G401 (cell line): ENCODE data around the gene CXCL17. TPM values are rescaled to one million over a fixed set of nuclear protein-coding genes. Genes with fewer than 3 reads are reported as not detected.

Experiments used
- DNase-seq: peaks from one replicate; pipeline ENCODE4 v3.0.0-alpha.2; 2015; ENCODE audit warnings: low spot score
- in situ Hi-C: cut with HindIII; loops from 2 replicates; pipeline ENCODE4 v1.10.0; 2016; ENCODE audit warnings: low sequenced_read_pairs, mixed read lengths
- total RNA-seq: library from RNA; depleted of rRNA; stranded (reverse); fragments of >200 nt; shearing (Covaris generic); gene quantifications from 2 replicates; pipeline ENCODE4 v1.2.3, GENCODE V29; 2014

CXCL17 gene
- total RNA-seq, 1 experiment from 2014 or later = not detected

DNA sequence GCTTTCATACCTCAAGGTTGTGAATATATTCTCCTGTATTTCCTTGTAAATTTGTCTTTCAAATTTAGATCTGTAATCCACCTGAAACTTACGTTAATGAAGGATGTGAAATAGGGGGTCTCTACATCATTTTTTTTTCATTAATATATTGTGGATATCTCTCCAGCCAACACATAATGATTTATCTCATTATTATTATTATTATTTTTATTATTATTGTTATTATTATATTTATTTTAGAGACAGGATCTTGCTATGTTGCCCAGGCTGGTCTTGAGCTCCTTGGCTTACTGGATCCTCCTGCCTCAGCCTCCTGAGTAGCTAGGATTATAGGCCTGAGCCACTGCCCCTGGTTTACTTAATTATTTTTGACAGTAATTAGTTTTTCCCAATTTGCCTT lies 11.3 kb downstream of the CXCL17 start:
- in situ Hi-C loops = loop anchor here (25.0 kb wide), 1 partner anchor 156 kb away; the partner anchor contains the start of gene CEACAM8
- no peak for DNase-seq

- DNase-seq = no peak
- in situ Hi-C loops = loop anchor here (25.0 kb wide), 1 partner anchor 159 kb away; the partner anchor contains the start of gene CEACAM8
Measured at GRCh38 chr19:42428676-42429075, 14.1 kb downstream of the CXCL17 start.

DNA sequence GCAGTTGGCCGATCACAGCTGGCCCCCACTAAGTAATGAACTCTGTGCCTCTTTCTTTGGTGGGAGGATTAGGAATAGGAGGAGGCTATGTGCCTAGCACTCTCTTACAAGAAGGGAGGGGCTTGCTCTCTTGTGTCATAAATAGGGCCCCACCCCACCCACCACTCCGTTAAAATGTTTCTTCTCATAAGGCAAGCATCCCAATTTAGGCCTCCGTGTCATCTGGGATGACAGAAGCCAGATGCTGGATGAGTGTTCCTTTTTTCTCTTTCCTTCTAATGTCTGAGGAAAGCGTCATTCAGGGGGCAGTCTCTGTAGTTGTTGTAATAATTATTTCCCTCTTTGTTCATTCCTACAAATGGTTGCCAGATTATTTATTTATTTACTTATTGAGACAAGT lies 15.4 kb downstream of the CXCL17 start, which contains the start of gene LIPE:
Gene LIPE (minus strand): TSS at position 76 of the 400 bp plus-strand sequence. CDS start 239 bp downstream, outside the sequence.
- in situ Hi-C loops = loop anchor here (25.0 kb wide), 1 partner anchor 160 kb away; the partner anchor contains the start of gene CEACAM8
- DNase-seq = no peak

GRCh38 chr19:42426643-42427042 lies 16.1 kb downstream of the CXCL17 start:
- no peak for DNase-seq
- in situ Hi-C loops = loop anchor here (25.0 kb wide), 1 partner anchor 161 kb away; the partner anchor contains the start of gene CEACAM8

GRCh38 chr19:42424712-42425131 lies 18.0 kb downstream of the CXCL17 start:
- in situ Hi-C loops = loop anchor here (25.0 kb wide), 1 partner anchor 163 kb away; the partner anchor contains the start of gene CEACAM8
- DNase-seq = no peak

DNA sequence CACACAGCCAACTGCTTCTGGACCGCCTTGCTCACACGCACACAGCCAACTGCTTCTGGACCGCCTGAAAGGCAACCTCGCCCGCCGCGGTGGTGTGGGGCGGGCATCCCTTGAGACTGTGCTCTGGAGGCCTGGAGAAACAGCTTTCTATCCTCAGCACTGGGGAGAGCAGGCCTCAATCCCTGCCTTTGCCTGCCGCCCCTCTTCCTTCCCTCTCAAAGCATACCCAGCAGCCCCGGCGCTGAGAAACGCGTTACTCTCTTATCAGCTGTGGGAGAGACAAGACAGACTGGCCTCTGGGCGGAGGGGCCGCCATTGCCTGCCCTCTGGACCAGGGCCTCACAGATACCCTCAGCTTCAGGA lies 18.4 kb downstream of the CXCL17 start:
- in situ Hi-C loops = no loop called here
- DNase-seq = no peak

DNA sequence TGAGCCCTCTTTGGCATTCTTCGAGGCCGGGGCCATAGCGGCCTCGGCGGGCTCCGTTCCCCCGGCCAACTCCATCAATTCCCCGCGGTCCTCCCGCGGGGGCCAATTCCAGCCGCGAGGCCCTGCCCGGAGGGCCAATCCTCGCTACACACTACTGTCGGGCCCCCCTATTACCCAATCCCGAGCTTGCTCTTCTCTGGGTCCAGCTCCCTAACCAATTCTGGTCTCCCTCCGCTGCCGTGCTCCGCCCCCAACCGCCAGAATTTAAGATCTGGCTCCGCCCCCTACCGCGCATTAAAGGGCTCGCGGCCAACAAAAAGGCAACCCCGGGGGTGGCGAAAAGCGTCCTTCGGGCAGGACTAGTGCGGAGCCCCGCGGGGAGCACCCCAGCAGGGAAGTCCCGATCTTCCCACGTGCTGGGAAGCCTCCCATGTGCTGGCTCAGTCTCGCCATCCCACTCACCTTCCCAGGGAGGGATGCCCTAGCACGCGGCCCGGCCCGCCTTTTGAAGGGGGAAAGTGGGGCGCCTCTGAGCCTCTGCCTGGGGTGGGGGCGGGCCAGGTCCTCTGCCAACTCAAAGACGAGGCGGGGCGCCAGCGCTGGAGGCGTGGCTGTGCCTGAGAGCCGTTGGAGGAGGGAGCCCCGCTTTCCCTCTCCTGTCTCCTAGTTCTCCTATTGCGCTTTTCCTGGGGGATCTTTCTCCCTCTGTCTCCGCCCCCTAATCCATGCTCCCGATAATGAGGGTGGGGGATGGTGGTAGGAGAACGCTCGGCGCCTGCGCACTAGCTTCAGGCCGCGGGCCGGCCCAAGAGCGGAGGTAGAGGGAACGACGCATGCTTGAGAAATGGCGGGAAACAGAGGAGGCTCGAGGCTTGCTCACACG lies 19.0 kb downstream of the CXCL17 start:
- DNase-seq = peak; percentile 96
- in situ Hi-C loops = no loop called here

DNA sequence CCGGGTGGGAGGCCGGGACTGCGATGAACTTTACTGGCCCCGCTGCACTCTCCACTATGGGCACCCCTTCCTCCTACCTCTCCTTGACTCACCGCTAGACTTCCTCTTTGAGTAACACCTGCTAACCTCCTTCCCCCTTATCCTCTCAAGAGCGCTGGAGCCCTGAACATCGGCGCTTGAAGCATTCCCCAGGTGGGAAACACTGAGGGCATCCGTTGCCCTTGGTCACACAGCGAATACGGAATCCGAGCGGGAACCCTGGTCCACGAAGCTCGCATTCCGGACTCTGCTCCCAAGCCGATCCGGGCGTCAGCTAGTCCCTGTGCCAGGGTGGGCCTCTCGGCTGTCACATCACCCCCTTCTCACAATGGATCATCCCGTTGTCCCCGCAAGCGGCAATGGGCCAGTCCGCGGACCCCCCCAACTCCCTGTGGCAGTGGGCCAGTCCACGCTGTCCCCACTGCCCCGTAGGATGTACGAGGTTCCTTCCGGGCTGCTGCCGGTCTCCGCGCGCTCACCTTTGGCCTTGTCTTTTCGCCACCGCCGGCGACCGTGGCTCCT lies 19.8 kb downstream of the CXCL17 start:
- in situ Hi-C loops = no loop called here
- DNase-seq = peak; percentile 65

- DNase-seq = no peak
- in situ Hi-C loops = no loop called here
Measured at GRCh38 chr19:42422092-42422900, 20.4 kb downstream of the CXCL17 start.

GRCh38 chr19:42421591-42422031 lies 21.1 kb downstream of the CXCL17 start:
- DNase-seq = no peak
- in situ Hi-C loops = no loop called here

GRCh38 chr19:42421101-42421500 lies 21.6 kb downstream of the CXCL17 start:
- in situ Hi-C loops = no loop called here

DNA sequence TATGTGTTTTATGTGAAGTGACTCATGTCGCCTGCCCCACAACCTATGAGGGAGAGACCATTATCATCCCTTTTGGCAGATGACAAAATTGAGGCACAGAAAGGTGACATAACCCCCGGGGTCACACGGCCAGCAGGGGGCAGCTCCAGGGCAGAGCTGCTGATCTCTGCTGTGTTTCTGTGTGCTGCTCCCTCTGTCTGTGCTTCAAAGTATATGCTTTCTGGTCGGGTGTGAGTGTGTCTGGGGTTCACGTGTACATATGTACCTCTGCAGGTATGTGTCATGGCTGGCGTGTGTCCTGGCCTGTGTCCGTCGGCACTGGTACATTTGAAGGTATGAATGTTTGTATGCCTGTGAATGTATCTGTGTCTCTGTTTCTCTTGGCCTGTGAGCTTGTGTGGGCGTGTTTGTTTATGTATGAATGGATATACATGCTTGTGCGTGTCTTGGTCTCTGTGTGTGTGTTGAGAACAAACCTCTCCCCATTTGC lies 22.6 kb downstream of the CXCL17 start:
- in situ Hi-C loops = no loop called here
- DNase-seq = no peak

More at GRCh38 chr19:42421101-42421500, 21.6 kb downstream of the CXCL17 start:
- DNase-seq = no peak

DNA sequence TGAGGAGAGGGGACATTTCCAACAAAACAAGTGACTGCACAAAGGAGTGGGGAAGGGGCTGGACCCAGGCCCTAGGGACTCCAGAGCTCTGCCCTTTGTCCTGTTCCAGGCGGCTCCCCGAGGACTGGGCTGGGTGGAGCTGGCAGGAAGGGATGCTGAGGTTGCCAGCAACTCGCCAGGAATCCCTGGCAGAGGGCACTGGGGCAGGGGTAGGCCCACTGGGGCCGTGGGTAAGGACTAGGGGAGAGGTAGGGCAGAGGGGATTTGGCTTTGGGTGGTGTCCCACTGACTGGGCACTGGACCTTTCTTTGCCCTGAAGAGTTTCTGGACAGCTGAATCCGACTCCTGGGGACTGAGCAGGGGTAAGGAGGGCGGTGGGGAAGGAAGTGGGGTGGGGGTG lies 23.4 kb downstream of the CXCL17 start:
- in situ Hi-C loops = no loop called here
- DNase-seq = no peak

DNA sequence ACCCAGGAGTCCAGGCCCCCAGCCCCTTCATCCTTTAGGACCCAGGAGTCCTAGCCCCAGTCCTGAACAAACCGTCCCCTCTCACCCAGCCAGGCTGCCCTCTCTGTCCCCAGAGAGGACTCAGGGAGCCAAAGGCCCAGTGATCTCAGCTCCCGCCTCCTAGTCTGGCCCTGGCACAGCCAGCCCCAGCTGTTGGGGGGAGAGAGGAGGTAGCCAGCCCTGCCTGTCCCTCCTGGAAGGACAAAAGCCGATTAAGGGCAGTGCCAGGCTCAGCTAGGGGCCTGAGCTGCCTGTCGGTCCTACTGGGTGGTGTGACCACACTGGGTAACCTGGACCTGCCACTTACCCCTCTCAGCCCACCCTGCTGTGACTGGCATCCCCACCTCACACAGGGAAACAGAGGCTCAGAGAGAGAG lies 30.1 kb downstream of the CXCL17 start:
- no peak for DNase-seq
- in situ Hi-C loops = no loop called here

DNA sequence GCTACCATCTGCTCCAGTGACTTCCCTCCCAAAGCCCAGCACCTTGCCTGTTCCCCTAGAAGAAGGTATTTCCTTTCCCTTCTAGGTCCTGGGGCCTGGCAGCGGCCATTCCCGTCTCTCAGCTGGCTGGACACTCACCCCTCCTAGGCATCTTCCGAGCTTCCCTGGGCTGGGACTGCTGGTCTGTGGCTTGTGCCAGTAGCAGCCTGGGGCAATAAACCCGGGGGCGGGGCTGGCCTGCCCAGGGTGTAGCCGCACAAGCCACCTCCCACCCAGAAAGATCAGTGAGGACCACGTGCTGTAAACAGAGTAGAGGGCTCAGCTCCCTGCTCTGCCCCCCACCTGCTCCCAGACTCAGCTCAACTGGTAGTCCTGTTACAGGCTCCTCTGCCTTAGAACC lies 30.5 kb downstream of the CXCL17 start:
- no peak for DNase-seq

GRCh38 chr19:42411581-42412178 lies 31.1 kb downstream of the CXCL17 start:
- in situ Hi-C loops = no loop called here
- DNase-seq = no peak

More for the DNA sequence above, 30.5 kb downstream of the CXCL17 start:
- in situ Hi-C loops = no loop called here

DNA sequence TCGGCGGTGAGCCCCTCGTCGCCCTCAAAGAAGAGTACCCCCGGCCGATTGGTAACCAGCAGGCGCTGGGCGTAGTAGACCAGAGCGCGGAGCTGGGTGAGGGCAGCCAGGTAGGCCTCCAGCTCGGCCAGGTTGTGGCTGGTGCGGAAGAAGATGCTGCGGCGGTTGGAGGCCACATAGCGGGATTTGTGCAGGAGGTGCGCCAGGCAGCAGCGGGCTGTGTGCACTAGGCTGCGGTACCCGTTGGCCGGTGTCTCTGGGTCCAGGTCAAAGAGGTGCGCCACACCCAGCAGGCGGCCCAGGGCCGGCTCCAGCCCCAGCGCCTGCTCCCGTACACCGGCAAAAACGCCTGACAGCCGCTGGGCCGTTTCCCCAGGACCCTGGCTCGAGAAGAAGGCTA lies 32.4 kb downstream of the CXCL17 start:
- in situ Hi-C loops = no loop called here
- DNase-seq = no peak

DNA sequence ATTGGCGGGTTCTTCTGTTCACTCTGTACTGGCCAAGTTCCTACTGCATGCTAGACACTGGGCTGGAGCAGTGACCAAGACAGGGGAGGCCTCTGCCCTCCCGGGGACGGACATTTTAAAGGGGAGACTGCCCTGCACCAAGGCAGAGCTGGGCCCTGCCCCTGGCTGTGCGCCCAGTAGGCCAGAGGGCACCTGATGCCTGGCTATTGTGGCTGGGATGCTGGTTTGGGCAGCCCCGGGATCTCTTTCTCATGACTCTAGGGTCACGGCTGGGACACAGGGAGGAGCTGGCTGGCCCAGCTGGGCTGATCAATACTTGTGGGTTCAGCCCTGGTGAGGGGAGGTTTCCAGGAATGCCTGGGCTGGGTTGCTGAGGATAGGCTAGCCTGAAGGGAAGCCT lies 33.3 kb downstream of the CXCL17 start:
- in situ Hi-C loops = no loop called here
- no peak for DNase-seq

- DNase-seq = no peak
- in situ Hi-C loops = no loop called here
Measured at GRCh38 chr19:42407816-42408175, 35.0 kb downstream of the CXCL17 start.
